ENCODE data around the gene R3HDM4. TPM values are rescaled to one million over a fixed set of nuclear protein-coding genes. Genes with fewer than 3 reads are reported as not detected.

Gene R3HDM4
- total and polyA plus RNA-seq, 4 donors, result 14.1 to 72.4 (median 20.2) TPM

DNA sequence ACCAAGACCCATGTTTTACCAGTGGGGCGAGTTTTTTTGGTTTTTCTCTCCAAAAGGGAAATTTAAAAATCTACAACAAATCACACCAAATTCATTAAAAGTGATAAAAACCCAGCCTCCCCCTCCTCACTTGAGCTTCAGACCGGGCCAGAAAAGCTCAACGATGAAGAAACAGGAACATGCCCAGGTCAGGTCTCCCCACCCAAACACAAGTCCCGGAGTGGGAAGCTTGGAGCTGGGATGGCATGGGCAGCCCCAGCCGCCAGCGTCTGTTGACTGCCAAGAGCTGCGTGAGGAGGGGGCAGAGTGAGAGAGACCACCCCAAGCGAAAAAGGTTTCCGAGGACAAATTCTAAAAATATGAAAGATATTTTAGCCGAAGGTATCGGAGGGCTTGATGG is 16.0 kb downstream of the R3HDM4 start:
- Histone ChIP-seq H3K4me3 (ENCODE audit: low read depth in 1 of 3, low read length in 3 of 3) (no peak overlapping the region), H3K4me1 (ENCODE audit: control insufficient read depth in 4 of 4, insufficient read depth in 4 of 4, low read length in 3 of 4) (peaks cover 3 to 7% (median 5%) of the 10 kb centered on the region in 4 donors), H3K9me3 (ENCODE audit: control insufficient read depth in 4 of 4, low read length in 3 of 4) (no peaks in the 10 kb centered on the region), H3K9ac (ENCODE audit: low read depth in 1 of 2, low read length in 2 of 2) (no peak overlapping the region), H3K36me3 (ENCODE audit: control insufficient read depth in 4 of 4, insufficient read depth in 3 of 4, low read depth in 1 of 4, low read length in 3 of 4) (peaks cover 0 to 11% (median 4%) of the 10 kb centered on the region in 4 donors), H3K27ac (ENCODE audit: low read depth in 1 of 2, low read length in 2 of 2) (no peak overlapping the region), H3K27me3 (ENCODE audit: control insufficient read depth in 4 of 4, insufficient read depth in 4 of 4, low read length in 3 of 4) (no peaks in the 10 kb centered on the region)
- DNase-seq (ENCODE audit: low spot score), result no peak
- TF ChIP-seq NR2F2 (IDR thresholded peaks at IDR 0.05), result no peak
- TF ChIP-seq FOXA2 (IDR thresholded peaks at IDR 0.05), result no peak
- TF ChIP-seq HNF4A (conservative IDR thresholded peaks at IDR 0.05), result no peak
- no peak for TF ChIP-seq TAF1 (conservative IDR thresholded peaks at IDR 0.05)
- no peak for TF ChIP-seq RAD21 (IDR thresholded peaks at IDR 0.05)
- TF ChIP-seq, protein P1, sequence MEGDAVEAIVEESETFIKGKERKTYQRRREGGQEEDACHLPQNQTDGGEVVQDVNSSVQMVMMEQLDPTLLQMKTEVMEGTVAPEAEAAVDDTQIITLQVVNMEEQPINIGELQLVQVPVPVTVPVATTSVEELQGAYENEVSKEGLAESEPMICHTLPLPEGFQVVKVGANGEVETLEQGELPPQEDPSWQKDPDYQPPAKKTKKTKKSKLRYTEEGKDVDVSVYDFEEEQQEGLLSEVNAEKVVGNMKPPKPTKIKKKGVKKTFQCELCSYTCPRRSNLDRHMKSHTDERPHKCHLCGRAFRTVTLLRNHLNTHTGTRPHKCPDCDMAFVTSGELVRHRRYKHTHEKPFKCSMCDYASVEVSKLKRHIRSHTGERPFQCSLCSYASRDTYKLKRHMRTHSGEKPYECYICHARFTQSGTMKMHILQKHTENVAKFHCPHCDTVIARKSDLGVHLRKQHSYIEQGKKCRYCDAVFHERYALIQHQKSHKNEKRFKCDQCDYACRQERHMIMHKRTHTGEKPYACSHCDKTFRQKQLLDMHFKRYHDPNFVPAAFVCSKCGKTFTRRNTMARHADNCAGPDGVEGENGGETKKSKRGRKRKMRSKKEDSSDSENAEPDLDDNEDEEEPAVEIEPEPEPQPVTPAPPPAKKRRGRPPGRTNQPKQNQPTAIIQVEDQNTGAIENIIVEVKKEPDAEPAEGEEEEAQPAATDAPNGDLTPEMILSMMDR (IDR thresholded peaks at IDR 0.05; ENCODE audit: low read depth, low read length, missing input control), result no peak
- TF ChIP-seq YY1 (IDR thresholded peaks at IDR 0.05), result no peak
- TF ChIP-seq, protein P2, sequence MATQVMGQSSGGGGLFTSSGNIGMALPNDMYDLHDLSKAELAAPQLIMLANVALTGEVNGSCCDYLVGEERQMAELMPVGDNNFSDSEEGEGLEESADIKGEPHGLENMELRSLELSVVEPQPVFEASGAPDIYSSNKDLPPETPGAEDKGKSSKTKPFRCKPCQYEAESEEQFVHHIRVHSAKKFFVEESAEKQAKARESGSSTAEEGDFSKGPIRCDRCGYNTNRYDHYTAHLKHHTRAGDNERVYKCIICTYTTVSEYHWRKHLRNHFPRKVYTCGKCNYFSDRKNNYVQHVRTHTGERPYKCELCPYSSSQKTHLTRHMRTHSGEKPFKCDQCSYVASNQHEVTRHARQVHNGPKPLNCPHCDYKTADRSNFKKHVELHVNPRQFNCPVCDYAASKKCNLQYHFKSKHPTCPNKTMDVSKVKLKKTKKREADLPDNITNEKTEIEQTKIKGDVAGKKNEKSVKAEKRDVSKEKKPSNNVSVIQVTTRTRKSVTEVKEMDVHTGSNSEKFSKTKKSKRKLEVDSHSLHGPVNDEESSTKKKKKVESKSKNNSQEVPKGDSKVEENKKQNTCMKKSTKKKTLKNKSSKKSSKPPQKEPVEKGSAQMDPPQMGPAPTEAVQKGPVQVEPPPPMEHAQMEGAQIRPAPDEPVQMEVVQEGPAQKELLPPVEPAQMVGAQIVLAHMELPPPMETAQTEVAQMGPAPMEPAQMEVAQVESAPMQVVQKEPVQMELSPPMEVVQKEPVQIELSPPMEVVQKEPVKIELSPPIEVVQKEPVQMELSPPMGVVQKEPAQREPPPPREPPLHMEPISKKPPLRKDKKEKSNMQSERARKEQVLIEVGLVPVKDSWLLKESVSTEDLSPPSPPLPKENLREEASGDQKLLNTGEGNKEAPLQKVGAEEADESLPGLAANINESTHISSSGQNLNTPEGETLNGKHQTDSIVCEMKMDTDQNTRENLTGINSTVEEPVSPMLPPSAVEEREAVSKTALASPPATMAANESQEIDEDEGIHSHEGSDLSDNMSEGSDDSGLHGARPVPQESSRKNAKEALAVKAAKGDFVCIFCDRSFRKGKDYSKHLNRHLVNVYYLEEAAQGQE (IDR thresholded peaks at IDR 0.05), result no peak
- TF ChIP-seq, protein P3, sequence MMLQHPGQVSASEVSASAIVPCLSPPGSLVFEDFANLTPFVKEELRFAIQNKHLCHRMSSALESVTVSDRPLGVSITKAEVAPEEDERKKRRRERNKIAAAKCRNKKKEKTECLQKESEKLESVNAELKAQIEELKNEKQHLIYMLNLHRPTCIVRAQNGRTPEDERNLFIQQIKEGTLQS (IDR thresholded peaks at IDR 0.05), result no peak
- 92% methylated on average over 11 of the region's 11 CpGs for WGBS

DNA sequence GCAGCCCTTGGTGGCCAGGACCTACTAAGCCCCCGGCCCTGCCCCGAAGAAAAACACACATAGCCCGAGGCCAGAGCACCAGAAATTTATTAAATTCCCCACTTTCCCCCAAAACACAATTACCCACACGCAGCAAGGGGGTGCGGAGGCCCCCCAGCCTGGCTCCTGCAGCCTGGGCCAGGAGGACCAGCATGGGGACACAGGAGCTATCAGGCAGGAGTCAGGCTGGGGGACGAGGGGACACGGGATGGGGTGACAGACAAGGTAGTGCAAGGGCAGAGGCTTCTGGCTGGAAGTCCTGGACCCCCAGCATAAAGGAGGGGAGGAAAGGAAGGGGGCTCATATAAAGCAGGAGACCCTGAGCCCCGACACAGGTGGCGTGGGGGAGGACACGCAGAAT is 16.6 kb downstream of the R3HDM4 start:
- no peaks in the 10 kb centered on the region for H3K27me3 ChIP-seq (ENCODE audit: control insufficient read depth in 4 of 4, insufficient read depth in 4 of 4, low read length in 3 of 4)
- WGBS, result 98% methylated on average over 10 of the region's 10 CpGs
- H3K4me1 ChIP-seq (ENCODE audit: control insufficient read depth in 4 of 4, insufficient read depth in 4 of 4, low read length in 3 of 4), result peaks cover 0 to 7% (median 4%) of the 10 kb centered on the region in 4 donors
- no peak overlapping the region for H3K9ac ChIP-seq (ENCODE audit: low read depth in 1 of 2, low read length in 2 of 2)
- DNase-seq (ENCODE audit: low spot score), result no peak
- H3K9me3 ChIP-seq (ENCODE audit: control insufficient read depth in 4 of 4, low read length in 3 of 4), result no peaks in the 10 kb centered on the region
- no peak overlapping the region for H3K27ac ChIP-seq (ENCODE audit: low read depth in 1 of 2, low read length in 2 of 2)
- no peak overlapping the region for H3K4me3 ChIP-seq (ENCODE audit: low read depth in 1 of 3, low read length in 3 of 3)
- H3K36me3 ChIP-seq (ENCODE audit: control insufficient read depth in 4 of 4, insufficient read depth in 3 of 4, low read depth in 1 of 4, low read length in 3 of 4), result peaks cover 0 to 8% (median 4%) of the 10 kb centered on the region in 4 donors
- TF ChIP-seq SP1 (IDR thresholded peaks at IDR 0.05) (no peak), EGR1 (IDR thresholded peaks at IDR 0.05; ENCODE audit: low read depth in 2 of 2) (no peak), NR2F2 (IDR thresholded peaks at IDR 0.05) (no peak), RAD21 (IDR thresholded peaks at IDR 0.05) (no peak), RXRA (IDR thresholded peaks at IDR 0.05) (no peak), HNF4G (IDR thresholded peaks at IDR 0.05) (no peak), FOXA1 (IDR thresholded peaks at IDR 0.05) (no peak), FOXA2 (IDR thresholded peaks at IDR 0.05) (no peak), HNF4A (conservative IDR thresholded peaks at IDR 0.05) (no peak), GABPA (IDR thresholded peaks at IDR 0.05 in 1 of 2, conservative IDR thresholded peaks at IDR 0.05 in 1 of 2) (no peak), YY1 (IDR thresholded peaks at IDR 0.05) (no peak), TAF1 (conservative IDR thresholded peaks at IDR 0.05) (no peak)
- TF ChIP-seq, protein P2 (IDR thresholded peaks at IDR 0.05), result no peak
- TF ChIP-seq, protein P3 (IDR thresholded peaks at IDR 0.05), result no peak
- TF ChIP-seq, protein P1 (IDR thresholded peaks at IDR 0.05; ENCODE audit: low read depth, low read length, missing input control), result no peak
- TF ChIP-seq, protein P4, sequence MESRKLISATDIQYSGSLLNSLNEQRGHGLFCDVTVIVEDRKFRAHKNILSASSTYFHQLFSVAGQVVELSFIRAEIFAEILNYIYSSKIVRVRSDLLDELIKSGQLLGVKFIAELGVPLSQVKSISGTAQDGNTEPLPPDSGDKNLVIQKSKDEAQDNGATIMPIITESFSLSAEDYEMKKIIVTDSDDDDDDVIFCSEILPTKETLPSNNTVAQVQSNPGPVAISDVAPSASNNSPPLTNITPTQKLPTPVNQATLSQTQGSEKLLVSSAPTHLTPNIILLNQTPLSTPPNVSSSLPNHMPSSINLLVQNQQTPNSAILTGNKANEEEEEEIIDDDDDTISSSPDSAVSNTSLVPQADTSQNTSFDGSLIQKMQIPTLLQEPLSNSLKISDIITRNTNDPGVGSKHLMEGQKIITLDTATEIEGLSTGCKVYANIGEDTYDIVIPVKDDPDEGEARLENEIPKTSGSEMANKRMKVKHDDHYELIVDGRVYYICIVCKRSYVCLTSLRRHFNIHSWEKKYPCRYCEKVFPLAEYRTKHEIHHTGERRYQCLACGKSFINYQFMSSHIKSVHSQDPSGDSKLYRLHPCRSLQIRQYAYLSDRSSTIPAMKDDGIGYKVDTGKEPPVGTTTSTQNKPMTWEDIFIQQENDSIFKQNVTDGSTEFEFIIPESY (IDR thresholded peaks at IDR 0.05), result no peak
- TF ChIP-seq, protein P5, sequence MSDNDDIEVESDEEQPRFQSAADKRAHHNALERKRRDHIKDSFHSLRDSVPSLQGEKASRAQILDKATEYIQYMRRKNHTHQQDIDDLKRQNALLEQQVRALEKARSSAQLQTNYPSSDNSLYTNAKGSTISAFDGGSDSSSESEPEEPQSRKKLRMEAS (IDR thresholded peaks at IDR 0.05), result no peak

Data from liver (tissue), 9 donors.